Measurements from ENCODE around the gene BNC2.

DNA sequence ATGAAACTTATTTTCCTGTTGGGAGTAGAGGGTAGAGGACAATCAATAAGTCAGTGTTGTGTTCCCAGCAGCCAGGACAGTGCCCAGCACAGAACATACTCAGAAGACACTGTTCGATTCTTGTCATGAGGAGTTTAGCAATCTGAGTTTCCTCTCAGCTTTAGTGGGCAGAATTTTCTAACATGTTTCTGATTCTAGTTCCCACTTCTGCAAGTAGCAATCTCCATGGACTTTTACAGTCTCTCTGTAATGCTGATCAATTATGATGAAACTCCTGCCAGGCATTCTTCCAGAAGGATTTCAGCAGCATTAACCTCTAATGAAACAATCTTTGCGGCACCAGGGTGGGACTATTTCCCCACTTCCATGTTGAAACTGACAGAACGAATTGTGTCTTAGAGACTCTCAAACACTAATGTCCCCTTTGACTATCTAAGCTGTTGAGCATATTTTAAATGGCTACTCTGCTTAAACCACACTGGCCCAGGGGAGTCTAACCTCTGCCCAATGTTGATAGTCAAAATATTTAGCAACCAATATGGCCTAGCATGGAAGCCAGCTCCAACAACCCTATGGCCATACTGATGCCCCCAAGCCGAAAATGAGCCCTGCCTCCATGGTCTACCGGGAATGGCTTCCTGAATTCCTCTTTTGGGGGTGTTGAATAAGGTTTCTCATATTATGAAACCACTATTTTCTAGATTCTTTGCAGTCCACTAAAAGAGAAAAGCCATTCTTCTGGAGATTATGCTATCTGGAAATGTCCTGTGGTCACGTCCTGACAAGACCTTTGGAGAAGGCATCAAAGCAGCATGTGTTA is 484.3 kb downstream of the BNC2 start:
- TF ChIP-seq ZNF530 (tag by site-specific recombination; IDR thresholded peaks at IDR 0.05; ENCODE audit: low read depth): no peak
- TF ChIP-seq TRIM28 (IDR thresholded peaks at IDR 0.05; ENCODE audit: borderline replicate concordance, low read length): no peak
- no peak for TF ChIP-seq YY1 (tag by site-specific recombination; IDR thresholded peaks at IDR 0.05)
- no peak for TF ChIP-seq ZBTB8A (tag by site-specific recombination; IDR thresholded peaks at IDR 0.05)
- TF ChIP-seq, protein P1, sequence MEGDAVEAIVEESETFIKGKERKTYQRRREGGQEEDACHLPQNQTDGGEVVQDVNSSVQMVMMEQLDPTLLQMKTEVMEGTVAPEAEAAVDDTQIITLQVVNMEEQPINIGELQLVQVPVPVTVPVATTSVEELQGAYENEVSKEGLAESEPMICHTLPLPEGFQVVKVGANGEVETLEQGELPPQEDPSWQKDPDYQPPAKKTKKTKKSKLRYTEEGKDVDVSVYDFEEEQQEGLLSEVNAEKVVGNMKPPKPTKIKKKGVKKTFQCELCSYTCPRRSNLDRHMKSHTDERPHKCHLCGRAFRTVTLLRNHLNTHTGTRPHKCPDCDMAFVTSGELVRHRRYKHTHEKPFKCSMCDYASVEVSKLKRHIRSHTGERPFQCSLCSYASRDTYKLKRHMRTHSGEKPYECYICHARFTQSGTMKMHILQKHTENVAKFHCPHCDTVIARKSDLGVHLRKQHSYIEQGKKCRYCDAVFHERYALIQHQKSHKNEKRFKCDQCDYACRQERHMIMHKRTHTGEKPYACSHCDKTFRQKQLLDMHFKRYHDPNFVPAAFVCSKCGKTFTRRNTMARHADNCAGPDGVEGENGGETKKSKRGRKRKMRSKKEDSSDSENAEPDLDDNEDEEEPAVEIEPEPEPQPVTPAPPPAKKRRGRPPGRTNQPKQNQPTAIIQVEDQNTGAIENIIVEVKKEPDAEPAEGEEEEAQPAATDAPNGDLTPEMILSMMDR (tag by site-specific recombination; IDR thresholded peaks at IDR 0.05): no peak
- no peak for TF ChIP-seq ZNF701 (tag by site-specific recombination; IDR thresholded peaks at IDR 0.05)
- TF ChIP-seq, protein P2, sequence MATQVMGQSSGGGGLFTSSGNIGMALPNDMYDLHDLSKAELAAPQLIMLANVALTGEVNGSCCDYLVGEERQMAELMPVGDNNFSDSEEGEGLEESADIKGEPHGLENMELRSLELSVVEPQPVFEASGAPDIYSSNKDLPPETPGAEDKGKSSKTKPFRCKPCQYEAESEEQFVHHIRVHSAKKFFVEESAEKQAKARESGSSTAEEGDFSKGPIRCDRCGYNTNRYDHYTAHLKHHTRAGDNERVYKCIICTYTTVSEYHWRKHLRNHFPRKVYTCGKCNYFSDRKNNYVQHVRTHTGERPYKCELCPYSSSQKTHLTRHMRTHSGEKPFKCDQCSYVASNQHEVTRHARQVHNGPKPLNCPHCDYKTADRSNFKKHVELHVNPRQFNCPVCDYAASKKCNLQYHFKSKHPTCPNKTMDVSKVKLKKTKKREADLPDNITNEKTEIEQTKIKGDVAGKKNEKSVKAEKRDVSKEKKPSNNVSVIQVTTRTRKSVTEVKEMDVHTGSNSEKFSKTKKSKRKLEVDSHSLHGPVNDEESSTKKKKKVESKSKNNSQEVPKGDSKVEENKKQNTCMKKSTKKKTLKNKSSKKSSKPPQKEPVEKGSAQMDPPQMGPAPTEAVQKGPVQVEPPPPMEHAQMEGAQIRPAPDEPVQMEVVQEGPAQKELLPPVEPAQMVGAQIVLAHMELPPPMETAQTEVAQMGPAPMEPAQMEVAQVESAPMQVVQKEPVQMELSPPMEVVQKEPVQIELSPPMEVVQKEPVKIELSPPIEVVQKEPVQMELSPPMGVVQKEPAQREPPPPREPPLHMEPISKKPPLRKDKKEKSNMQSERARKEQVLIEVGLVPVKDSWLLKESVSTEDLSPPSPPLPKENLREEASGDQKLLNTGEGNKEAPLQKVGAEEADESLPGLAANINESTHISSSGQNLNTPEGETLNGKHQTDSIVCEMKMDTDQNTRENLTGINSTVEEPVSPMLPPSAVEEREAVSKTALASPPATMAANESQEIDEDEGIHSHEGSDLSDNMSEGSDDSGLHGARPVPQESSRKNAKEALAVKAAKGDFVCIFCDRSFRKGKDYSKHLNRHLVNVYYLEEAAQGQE (tag by site-specific recombination; IDR thresholded peaks at IDR 0.05): no peak
- TF ChIP-seq, protein P3, sequence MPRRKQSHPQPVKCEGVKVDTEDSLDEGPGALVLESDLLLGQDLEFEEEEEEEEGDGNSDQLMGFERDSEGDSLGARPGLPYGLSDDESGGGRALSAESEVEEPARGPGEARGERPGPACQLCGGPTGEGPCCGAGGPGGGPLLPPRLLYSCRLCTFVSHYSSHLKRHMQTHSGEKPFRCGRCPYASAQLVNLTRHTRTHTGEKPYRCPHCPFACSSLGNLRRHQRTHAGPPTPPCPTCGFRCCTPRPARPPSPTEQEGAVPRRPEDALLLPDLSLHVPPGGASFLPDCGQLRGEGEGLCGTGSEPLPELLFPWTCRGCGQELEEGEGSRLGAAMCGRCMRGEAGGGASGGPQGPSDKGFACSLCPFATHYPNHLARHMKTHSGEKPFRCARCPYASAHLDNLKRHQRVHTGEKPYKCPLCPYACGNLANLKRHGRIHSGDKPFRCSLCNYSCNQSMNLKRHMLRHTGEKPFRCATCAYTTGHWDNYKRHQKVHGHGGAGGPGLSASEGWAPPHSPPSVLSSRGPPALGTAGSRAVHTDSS (tag by site-specific recombination; IDR thresholded peaks at IDR 0.05): no peak
- TF ChIP-seq ZFP41 (tag by site-specific recombination; IDR thresholded peaks at IDR 0.05; ENCODE audit: borderline replicate concordance): no peak
- TF ChIP-seq ZNF133 (tag by site-specific recombination; IDR thresholded peaks at IDR 0.05): no peak
- no peak for TF ChIP-seq ZNF121 (tag by site-specific recombination; IDR thresholded peaks at IDR 0.05)

All from HEK293 (cell line).